Cardiac septum (tissue), 1 donor: Measurements from ENCODE around the gene PSMD11. TPM values are rescaled to one million over a fixed set of nuclear protein-coding genes. Genes with fewer than 3 reads are reported as not detected.
A peak's percentile ranks its signal among the peaks of the same experiment; 100 is the strongest.
"Not testable (repeated sequence)": the region's sequence is repeated elsewhere in the genome, so short reads cannot be mapped to it uniquely, and the experiment has no call there.

Source experiments
- DNase-seq: peaks from one replicate; pipeline ENCODE4 v3.0.0-alpha.2; 2020; ENCODE audit warnings: low spot score
- intact Hi-C: fragments of 100-400 bp; cut with DNase I; formaldehyde crosslinking; loops from one replicate; pipeline ENCODE4 v1.14.0; 2022
- long read RNA-seq: library from polyadenylated mRNA; unstranded; transcript quantifications from one replicate; pipeline ENCODE4 v2.0.0, GENCODE V29; 2021
- total RNA-seq: library from RNA; stranded (reverse); fragmentation: NEBNext Ultra II Directional; extraction: Animal tissue kit (Norgen Biotek cat#: 25700); gene quantifications from one replicate; pipeline ENCODE4 v1.2.1, GENCODE V29; 2021
- donor health status: DM: no; HTN: no; CAD: no.

PSMD11 gene
- 81.7 TPM for total RNA-seq
- long read RNA-seq, full-length matches to known transcripts: 253 of 279 reads
- long read RNA-seq, partial matches to known transcripts: 7 of 279 reads
- long read RNA-seq, other reads (novel, unspliced or antisense): 19 of 279 reads

DNA sequence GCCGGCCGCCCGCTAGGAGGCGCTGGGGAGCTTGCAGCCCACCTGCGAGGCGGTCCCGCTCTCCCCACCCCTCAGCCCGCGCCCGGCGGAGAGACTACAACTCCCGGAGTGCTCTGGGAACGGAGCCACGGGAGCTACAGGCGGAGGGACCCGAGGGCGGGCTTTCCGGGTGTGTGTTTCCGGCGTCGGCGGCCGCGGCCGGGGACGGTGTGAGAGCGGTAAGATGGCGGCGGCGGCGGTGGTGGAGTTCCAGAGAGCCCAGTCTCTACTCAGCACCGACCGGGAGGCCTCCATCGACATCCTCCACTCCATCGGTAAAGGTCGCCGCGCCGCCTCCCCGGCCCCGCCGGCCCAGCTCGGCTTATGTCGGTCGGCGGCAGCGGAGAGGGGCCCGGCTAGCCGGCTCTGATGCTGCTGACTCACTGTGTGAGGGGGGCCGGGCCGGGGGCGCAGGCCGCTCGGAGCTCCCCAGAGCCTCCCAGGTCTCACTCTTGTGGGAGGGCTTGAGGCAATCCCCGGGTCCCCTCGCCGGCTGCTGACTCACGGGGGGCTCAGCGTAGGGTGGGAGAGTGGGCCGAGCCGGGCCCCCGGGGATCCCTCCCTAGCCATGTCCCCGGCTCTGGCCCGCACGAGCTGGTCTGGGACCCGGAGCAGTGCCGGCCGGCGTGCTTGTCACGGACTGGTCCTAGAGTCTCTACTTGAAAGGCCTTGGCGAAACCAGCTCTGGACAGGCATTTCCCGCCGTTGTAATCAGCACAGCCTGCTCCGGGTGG is at the start of gene PSMD11:
TSS of gene PSMD11 (plus strand) at position 210 of the 773 bp plus-strand sequence. CDS start at position 224, 14 bp downstream.
- DNase-seq: peak; percentile 98
- intact Hi-C loops: no loop called here

DNA sequence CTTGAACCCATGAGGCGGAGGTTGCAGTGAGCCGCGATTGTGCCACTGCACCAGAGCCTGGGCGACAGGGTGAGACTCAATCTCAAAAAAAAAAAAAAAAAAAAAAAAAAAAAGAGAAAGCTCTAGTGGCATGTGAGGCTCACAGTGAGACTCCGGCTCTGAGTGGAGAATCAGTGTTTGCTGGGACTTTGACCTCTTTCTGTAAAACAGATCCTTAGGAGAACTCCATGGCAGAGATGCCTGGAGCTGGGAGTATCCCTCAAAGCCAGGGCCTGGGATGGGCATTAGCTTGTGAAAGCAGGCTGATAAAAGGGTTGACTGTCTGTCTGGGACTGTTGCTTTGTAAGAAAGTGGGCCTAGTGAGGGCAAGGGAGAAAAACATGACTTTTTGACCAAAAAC is 48.0 kb upstream of the PSMD11 start:
- DNase-seq: no peak
- intact Hi-C loops: no loop called here

DNA sequence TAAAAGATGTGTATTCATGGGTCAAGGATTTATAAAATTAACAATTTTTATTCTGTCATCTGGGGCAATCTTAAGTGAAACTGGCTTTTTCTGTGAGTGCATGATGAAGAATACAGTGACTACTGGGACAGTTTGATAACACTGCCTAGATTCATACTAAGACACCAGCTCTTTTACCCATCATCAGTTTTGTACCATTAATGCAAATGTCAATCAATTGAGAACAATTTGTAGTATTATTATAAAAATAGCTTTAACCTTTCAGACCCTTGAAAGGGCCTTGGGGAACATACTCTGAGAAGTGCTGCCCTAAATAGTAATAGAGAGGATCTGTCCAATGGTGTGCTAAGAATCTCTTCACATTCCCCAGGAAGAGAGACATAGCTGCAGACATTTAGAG is 45.4 kb upstream of the PSMD11 start:
- no peak for DNase-seq
- intact Hi-C loops: no loop called here

- intact Hi-C loops, DNase-seq: not testable (repeated sequence)
Observed at GRCh38 chr17:32410085-32410484, 34.2 kb upstream of the PSMD11 start.

DNA sequence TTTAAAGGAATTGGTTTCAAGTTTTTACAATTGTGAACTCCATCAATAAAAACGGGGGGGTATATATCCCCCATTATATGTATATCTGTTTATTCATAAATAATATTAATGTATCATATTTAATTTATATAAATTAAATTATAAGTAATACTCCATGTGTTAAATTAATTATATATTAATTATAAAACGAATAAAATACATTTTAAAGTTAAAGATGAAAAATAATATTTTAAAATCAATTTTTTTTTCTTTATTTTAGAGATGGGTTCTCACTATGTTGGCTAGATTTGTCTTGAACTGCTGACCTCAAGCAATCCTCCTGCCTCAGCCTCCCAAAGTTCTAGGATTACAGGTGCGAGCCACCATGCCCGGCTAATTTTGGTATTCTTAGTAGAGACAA is 17.4 kb upstream of the PSMD11 start:
- DNase-seq: no peak
- intact Hi-C loops: no loop called here

DNA sequence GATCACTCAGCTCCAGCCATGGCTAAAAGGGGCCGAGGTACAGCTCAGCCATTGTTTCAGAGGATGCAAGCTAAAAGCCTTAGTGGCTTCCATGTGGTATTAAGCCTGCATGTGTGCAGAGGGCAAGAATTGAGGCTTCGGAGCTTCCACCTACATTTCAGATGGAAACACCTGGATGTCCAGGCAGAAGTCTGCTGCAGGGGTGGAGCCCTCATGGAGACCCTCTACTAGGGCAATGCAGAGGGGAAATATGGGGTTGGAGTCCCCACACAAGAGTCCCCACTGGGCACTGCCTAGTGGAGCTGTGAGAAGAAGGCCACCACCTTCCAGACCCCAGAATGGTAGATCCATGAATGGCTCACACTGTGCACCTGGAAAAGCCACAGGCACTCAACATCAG is 14.7 kb upstream of the PSMD11 start:
- no peak for DNase-seq
- intact Hi-C loops: no loop called here

GRCh38 chr17:32440722-32441121 is 3.6 kb upstream of the PSMD11 start:
- DNase-seq: no peak
- intact Hi-C loops: no loop called here

GRCh38 chr17:32441886-32442285 is 2.4 kb upstream of the PSMD11 start:
- no peak for DNase-seq
- intact Hi-C loops: no loop called here

GRCh38 chr17:32443827-32444300 is 446 bp upstream of the PSMD11 start:
- no peak for DNase-seq
- intact Hi-C loops: no loop called here

- intact Hi-C loops: no loop called here
Observed at GRCh38 chr17:32445074-32445415, 735 bp downstream of the PSMD11 start.

GRCh38 chr17:32445497-32445896 is 1.2 kb downstream of the PSMD11 start:
- intact Hi-C loops: no loop called here
- DNase-seq: no peak

More at GRCh38 chr17:32445074-32445415, 735 bp downstream of the PSMD11 start:
- no peak for DNase-seq

DNA sequence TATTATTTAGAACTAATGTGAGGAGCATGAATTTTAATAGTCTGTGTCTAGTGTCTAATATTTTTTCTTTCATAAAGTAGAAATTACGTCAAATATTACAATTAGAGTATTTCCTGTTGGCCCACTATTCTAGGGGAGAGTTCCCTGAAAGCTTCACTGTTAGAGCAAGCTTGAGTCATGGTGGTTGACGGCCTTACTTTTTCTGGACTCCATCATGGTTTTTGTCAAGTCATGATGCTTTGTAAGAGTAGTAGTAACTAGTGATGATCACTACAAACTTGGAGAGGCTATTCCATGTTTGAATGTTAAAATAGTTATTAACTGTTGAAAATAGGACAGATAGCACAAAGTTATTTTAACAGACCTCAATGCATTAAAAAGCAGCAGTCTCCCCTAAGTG is 1.7 kb downstream of the PSMD11 start:
- intact Hi-C loops: no loop called here
- DNase-seq: no peak

DNA sequence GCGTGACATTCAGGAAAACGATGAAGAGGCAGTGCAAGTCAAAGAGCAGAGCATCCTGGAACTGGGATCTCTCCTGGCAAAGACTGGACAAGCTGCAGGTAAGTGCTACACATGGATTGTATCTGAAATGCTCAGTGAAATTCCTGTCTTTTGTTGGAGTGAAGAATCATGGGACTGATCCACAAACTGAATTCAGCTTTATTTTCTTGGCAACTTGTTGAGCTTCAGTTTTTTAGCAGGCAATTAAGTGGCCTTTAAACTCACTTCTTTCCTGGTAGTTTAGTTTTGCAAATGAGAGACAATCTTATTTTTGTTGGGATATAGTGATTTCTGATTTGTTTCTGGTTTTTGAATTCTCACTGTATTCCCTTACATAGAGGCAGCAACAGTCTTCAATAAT is 2.6 kb downstream of the PSMD11 start:
- no peak for DNase-seq
- intact Hi-C loops: no loop called here

- intact Hi-C loops: no loop called here
- no peak for DNase-seq
Observed at GRCh38 chr17:32449963-32450362, 5.7 kb downstream of the PSMD11 start.

- DNase-seq, intact Hi-C loops: not testable (repeated sequence)
Observed at GRCh38 chr17:32450379-32450778, 6.1 kb downstream of the PSMD11 start.

GRCh38 chr17:32451879-32452278 is 7.6 kb downstream of the PSMD11 start:
- intact Hi-C loops: no loop called here
- DNase-seq: no peak

- intact Hi-C loops: no loop called here
Observed at GRCh38 chr17:32452281-32452680, 8.0 kb downstream of the PSMD11 start.

DNA sequence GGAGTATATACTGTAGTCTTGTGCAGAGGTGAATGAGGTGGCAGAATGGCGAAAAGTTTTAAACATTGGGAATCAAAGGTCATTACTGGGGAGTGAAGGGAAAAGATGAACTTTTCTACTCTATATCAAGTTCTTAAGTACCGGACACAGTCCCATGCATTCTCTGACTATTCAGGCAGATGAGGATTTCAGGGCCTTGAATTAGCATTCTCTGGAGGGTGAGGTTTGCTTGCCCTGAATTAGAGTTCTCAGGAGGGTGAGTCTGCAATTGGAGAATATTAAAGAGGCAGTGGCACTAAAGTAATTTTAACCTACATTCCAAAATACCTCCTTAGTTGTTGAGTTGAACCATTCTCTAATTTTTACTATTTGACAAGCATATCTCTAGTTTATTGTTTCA is 9.1 kb downstream of the PSMD11 start:
- DNase-seq: no peak
- intact Hi-C loops: no loop called here

More at GRCh38 chr17:32452281-32452680, 8.0 kb downstream of the PSMD11 start:
- DNase-seq: no peak

DNA sequence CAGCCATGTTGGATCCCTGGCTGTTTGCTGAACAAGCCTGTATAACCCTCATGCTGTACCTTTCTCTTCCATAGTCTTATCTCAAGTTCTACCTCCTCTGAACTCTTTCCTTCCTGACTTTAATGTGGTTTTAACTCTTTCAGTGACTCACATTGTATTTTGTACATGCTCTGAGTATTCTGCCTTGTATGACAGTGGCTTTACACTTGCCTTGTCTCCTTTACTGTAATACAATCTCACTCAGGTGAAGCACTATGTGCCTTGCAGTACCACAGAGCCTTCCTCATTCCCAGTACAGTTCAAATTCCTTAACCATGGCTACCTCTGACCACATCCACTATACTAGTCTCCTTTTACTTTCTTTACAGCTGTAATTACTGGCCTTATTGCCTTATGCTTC is 14.1 kb downstream of the PSMD11 start:
- DNase-seq: no peak
- intact Hi-C loops: no loop called here

- intact Hi-C loops: loop anchor here (5.0 kb wide), 1 partner anchor 297 kb away; no protein-coding TSS in a partner anchor
- DNase-seq: no peak
Observed at GRCh38 chr17:32460054-32460453, 15.7 kb downstream of the PSMD11 start.

- no peak for DNase-seq
- intact Hi-C loops: loop anchor here (5.0 kb wide), 1 partner anchor 296 kb away; no protein-coding TSS in a partner anchor
Observed at GRCh38 chr17:32461498-32461852, 17.2 kb downstream of the PSMD11 start.
